Measurements from ENCODE around the gene SLC10A7.

SLC10A7 gene

GRCh38 chr4:146246381-146246780 is 275.4 kb downstream of the SLC10A7 start:
- Histone ChIP-seq H3K27ac (ENCODE audit: poor library complexity, severe bottlenecking) (no peak overlapping the region), H3K9me3 (ENCODE audit: severe bottlenecking) (no peaks in the 10 kb centered on the region), H3K36me3 (ENCODE audit: low read depth) (no peaks in the 10 kb centered on the region), H3K4me1 (ENCODE audit: insufficient read depth, poor library complexity, severe bottlenecking) (peaks cover 9% of the 10 kb centered on the region), H3K27me3 (ENCODE audit: insufficient read depth, poor library complexity, severe bottlenecking) (no peaks in the 10 kb centered on the region), H3K4me3 (ENCODE audit: severe bottlenecking) (no peak overlapping the region)
- no peak for TF ChIP-seq CTCF (IDR thresholded peaks at IDR 0.05; ENCODE audit: poor library complexity, severe bottlenecking)
- ATAC-seq (ENCODE audit: low read depth) (no peak), DNase-seq (ENCODE audit: low spot score) (no peak)

GRCh38 chr4:146245850-146246249 is 275.9 kb downstream of the SLC10A7 start:
- Histone ChIP-seq H3K4me1 (ENCODE audit: insufficient read depth, poor library complexity, severe bottlenecking) (peaks cover 14% of the 10 kb centered on the region), H3K27ac (ENCODE audit: poor library complexity, severe bottlenecking) (no peak overlapping the region), H3K9me3 (ENCODE audit: severe bottlenecking) (no peaks in the 10 kb centered on the region), H3K27me3 (ENCODE audit: insufficient read depth, poor library complexity, severe bottlenecking) (no peaks in the 10 kb centered on the region), H3K4me3 (ENCODE audit: severe bottlenecking) (no peak overlapping the region), H3K36me3 (ENCODE audit: low read depth) (no peaks in the 10 kb centered on the region)
- no peak for TF ChIP-seq CTCF (IDR thresholded peaks at IDR 0.05; ENCODE audit: poor library complexity, severe bottlenecking)
- ATAC-seq (ENCODE audit: low read depth) (no peak), DNase-seq (ENCODE audit: low spot score) (no peak)

- no peaks in the 10 kb centered on the region for H3K27me3 ChIP-seq (ENCODE audit: insufficient read depth, poor library complexity, severe bottlenecking)
- no peak for DNase-seq (ENCODE audit: low spot score)
- TF ChIP-seq CTCF (IDR thresholded peaks at IDR 0.05; ENCODE audit: poor library complexity, severe bottlenecking) = no peak
- H3K27ac ChIP-seq (ENCODE audit: poor library complexity, severe bottlenecking) = no peak overlapping the region
- peaks cover 18% of the 10 kb centered on the region for H3K4me1 ChIP-seq (ENCODE audit: insufficient read depth, poor library complexity, severe bottlenecking)
- no peaks in the 10 kb centered on the region for H3K36me3 ChIP-seq (ENCODE audit: low read depth)
- H3K9me3 ChIP-seq (ENCODE audit: severe bottlenecking) = no peaks in the 10 kb centered on the region
- H3K4me3 ChIP-seq (ENCODE audit: severe bottlenecking) = no peak overlapping the region
- no peak for ATAC-seq (ENCODE audit: low read depth)
Measured at GRCh38 chr4:146245246-146245645, 276.5 kb downstream of the SLC10A7 start.

GRCh38 chr4:146244496-146244895 is 277.2 kb downstream of the SLC10A7 start:
- Histone ChIP-seq H3K4me3 (ENCODE audit: severe bottlenecking) (no peak overlapping the region), H3K4me1 (ENCODE audit: insufficient read depth, poor library complexity, severe bottlenecking) (peaks cover 18% of the 10 kb centered on the region), H3K36me3 (ENCODE audit: low read depth) (no peaks in the 10 kb centered on the region), H3K27me3 (ENCODE audit: insufficient read depth, poor library complexity, severe bottlenecking) (no peaks in the 10 kb centered on the region), H3K27ac (ENCODE audit: poor library complexity, severe bottlenecking) (no peak overlapping the region), H3K9me3 (ENCODE audit: severe bottlenecking) (no peaks in the 10 kb centered on the region)
- no peak for TF ChIP-seq CTCF (IDR thresholded peaks at IDR 0.05; ENCODE audit: poor library complexity, severe bottlenecking)
- DNase-seq (ENCODE audit: low spot score) (no peak), ATAC-seq (ENCODE audit: low read depth) (no peak)

GRCh38 chr4:146243883-146244277 is 277.9 kb downstream of the SLC10A7 start:
- Histone ChIP-seq H3K9me3 (ENCODE audit: severe bottlenecking) (no peaks in the 10 kb centered on the region), H3K4me1 (ENCODE audit: insufficient read depth, poor library complexity, severe bottlenecking) (peaks cover 18% of the 10 kb centered on the region), H3K27ac (ENCODE audit: poor library complexity, severe bottlenecking) (no peak overlapping the region), H3K4me3 (ENCODE audit: severe bottlenecking) (no peak overlapping the region), H3K27me3 (ENCODE audit: insufficient read depth, poor library complexity, severe bottlenecking) (no peaks in the 10 kb centered on the region), H3K36me3 (ENCODE audit: low read depth) (no peaks in the 10 kb centered on the region)
- no peak for ATAC-seq (ENCODE audit: low read depth)
- TF ChIP-seq CTCF (IDR thresholded peaks at IDR 0.05; ENCODE audit: poor library complexity, severe bottlenecking) = no peak
- DNase-seq (ENCODE audit: low spot score) = no peak

All from RWPE2 (cell line).